Brain microvascular endothelial cell (primary cell): ENCODE data around the gene SLC10A7.

Source experiments
- DNase-seq: peaks from one replicate; pipeline ENCODE4 v3.0.0-alpha.2; 2020
- H3K27ac ChIP-seq: fragments of 250-450 bp; sonication (Bioruptor Pico); 2 replicates; pipeline ENCODE4 v1.5.1; 2020; ENCODE audit warnings: mild to moderate bottlenecking, moderate library complexity
- H3K27me3 ChIP-seq: fragments of 250-450 bp; sonication (Bioruptor Pico); replicated peaks from 2 replicates; pipeline ENCODE4 v1.5.1; 2020; ENCODE audit warnings: mild to moderate bottlenecking
- H3K36me3 ChIP-seq: fragments of 250-450 bp; sonication (Bioruptor Pico); replicated peaks from 2 replicates; pipeline ENCODE4 v1.5.1; 2020; ENCODE audit warnings: mild to moderate bottlenecking
- H3K4me3 ChIP-seq: 2 replicates; pipeline ENCODE4 v1.5.1; 2011; ENCODE audit warnings: low read depth, mild to moderate bottlenecking, control low read depth, low read length, moderate library complexity
- in situ Hi-C: cut with HindIII; loops from 2 replicates; pipeline ENCODE4 v1.10.0; 2017; ENCODE audit warnings: low sequenced_read_pairs, low pct_ligation_motif_present
- TF ChIP-seq, protein P1 (sequence below): IDR thresholded peaks from 2 replicates; pipeline ENCODE4 v1.5.1; 2011; ENCODE audit warnings: low read depth, mild to moderate bottlenecking, moderate library complexity, low read length, control low read depth, inconsistent platforms; ENCODE audit errors: missing control alignments

SLC10A7 gene

DNA sequence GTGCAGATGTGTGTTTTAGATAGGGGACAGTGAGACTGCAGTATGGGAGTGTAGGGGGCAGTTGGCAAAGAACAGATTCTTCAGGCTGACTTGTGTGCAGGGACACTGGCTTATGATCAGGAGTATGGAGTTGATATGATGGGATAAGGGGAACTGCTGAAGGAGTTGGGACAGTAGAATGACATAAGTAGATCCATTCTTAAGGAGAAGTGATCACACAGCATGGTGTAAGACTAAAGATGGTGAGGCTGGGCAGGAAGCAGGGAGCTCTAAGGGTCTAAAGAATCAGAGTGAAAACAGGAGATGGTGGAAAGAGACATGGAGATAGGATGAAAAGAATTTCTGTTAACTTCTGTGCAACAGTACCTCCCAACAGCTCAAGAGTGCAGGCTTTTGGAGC, 236.7 kb downstream of the SLC10A7 start:
- no peak for DNase-seq
- TF ChIP-seq, protein P1, sequence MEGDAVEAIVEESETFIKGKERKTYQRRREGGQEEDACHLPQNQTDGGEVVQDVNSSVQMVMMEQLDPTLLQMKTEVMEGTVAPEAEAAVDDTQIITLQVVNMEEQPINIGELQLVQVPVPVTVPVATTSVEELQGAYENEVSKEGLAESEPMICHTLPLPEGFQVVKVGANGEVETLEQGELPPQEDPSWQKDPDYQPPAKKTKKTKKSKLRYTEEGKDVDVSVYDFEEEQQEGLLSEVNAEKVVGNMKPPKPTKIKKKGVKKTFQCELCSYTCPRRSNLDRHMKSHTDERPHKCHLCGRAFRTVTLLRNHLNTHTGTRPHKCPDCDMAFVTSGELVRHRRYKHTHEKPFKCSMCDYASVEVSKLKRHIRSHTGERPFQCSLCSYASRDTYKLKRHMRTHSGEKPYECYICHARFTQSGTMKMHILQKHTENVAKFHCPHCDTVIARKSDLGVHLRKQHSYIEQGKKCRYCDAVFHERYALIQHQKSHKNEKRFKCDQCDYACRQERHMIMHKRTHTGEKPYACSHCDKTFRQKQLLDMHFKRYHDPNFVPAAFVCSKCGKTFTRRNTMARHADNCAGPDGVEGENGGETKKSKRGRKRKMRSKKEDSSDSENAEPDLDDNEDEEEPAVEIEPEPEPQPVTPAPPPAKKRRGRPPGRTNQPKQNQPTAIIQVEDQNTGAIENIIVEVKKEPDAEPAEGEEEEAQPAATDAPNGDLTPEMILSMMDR: no peak
- no peak overlapping the region for H3K27ac ChIP-seq
- in situ Hi-C loops: no loop called here
- no peaks in the 10 kb centered on the region for H3K27me3 ChIP-seq
- no peak overlapping the region for H3K4me3 ChIP-seq
- no peaks in the 10 kb centered on the region for H3K36me3 ChIP-seq

DNA sequence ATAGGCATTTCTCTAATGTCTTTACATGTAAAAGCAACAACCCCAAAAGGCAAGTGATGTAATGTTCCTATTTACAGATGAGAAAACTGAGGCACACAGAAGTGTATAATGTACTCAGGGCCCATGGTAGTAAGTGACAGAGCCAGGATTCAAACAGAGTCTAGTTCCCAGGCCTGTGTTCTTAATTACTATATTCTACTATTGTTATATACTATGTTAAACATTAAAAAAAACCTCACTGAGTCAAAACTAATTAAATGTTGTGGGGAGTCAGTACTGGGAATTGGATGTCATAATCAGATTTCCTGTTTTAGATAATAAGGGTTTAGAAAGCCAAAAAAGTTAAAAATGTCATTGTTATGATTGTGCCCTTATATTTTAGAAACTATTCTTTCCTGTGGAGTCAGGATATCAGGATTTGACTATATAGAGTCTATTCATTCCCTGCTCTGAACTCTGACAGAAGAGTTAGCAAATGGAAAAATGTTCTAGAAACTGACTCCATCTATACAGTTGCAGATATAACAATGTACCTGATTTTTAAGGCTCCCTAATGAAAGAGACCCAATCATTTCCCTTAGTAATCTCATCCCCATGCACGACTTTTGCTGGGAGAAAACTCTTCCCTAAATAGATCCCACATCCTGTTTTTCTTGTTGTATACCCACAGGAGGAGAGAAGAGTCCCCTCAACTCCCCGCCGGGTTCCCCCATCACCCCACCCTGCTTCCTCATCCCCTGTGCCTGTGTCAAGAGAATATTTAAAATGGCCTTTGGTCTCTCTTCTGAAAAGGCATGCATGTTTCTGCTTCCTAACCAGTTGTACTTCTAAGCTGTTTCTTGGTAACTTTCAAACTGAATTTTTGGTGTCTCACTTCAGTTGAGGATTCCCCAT, 237.7 kb downstream of the SLC10A7 start:
- H3K27ac ChIP-seq: no peak overlapping the region
- H3K27me3 ChIP-seq: no peaks in the 10 kb centered on the region
- in situ Hi-C loops: no loop called here
- DNase-seq: no peak
- H3K36me3 ChIP-seq: no peaks in the 10 kb centered on the region
- TF ChIP-seq, protein P1: no peak
- H3K4me3 ChIP-seq: no peak overlapping the region

DNA sequence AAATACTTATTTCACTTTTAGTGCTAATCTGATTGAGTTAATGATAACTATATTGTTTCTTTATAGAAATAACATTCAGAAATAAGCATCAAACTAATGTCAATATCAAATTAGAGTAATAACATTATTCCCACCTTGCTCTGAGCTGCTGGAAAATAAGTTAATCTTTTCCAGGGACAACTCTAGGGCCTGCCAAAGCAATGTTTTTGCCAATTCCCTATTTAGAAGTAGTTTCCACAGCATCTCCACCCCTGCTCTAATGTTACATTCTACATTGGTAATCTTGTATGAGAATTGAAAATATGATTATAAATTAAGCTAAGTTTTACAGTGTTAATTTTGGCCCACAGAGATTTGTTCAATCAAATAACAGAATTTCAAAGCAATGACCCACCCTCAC, 239.1 kb downstream of the SLC10A7 start:
- no peak overlapping the region for H3K27ac ChIP-seq
- no peaks in the 10 kb centered on the region for H3K36me3 ChIP-seq
- H3K27me3 ChIP-seq: no peaks in the 10 kb centered on the region
- no peak for DNase-seq
- TF ChIP-seq, protein P1: no peak
- in situ Hi-C loops: no loop called here
- no peak overlapping the region for H3K4me3 ChIP-seq

DNA sequence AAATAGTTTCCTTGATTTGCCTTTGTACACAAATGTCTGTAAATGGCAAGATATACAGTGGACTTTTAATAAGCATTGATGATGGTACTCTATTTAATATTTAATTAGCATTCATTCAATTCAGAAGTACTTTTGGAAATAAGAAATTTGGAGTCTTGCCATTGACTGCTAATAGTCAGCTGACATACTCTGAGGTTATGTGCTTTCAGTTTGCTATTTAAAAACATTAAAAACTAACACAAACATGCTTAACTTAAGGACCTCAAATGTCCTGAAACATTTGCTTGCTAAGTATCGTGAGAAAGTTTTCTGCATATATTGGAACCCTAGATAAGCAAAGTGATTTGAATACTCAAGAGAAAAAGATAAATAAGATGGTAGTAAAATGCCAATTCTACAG, 242.8 kb downstream of the SLC10A7 start:
- Histone ChIP-seq H3K27me3 (no peaks in the 10 kb centered on the region), H3K4me3 (no peak overlapping the region), H3K36me3 (no peaks in the 10 kb centered on the region), H3K27ac (no peak overlapping the region)
- no peak for DNase-seq
- in situ Hi-C loops: no loop called here
- TF ChIP-seq, protein P1: no peak

DNA sequence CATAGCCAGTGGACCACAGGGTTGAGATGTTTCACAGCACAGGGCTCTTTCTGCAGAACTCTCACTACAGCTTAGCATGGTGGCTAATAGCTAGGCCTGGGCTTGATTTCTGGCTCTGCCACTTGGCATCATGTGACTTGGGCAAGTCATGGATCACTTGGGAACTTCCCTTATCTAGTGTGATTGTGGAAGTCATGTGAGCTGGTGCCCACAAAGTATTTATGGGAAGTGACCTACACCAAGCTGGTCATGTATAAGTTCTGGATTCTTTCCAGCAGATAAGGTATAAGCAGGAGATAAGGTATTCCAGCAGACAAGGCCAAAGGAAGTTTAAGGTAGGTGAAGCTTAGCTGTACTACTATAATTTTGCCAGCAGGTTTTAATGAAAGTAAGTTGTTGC, 246.4 kb downstream of the SLC10A7 start:
- DNase-seq: no peak
- TF ChIP-seq, protein P1: no peak
- no peaks in the 10 kb centered on the region for H3K27me3 ChIP-seq
- H3K27ac ChIP-seq: no peak overlapping the region
- H3K36me3 ChIP-seq: no peaks in the 10 kb centered on the region
- in situ Hi-C loops: no loop called here
- no peak overlapping the region for H3K4me3 ChIP-seq
